BJ (cell line): Measurements from ENCODE around the gene OR7C2. TPM values are rescaled to one million over a fixed set of nuclear protein-coding genes. Genes with fewer than 3 reads are reported as not detected.

Experiments
- CTCF ChIA-PET: fragments of 350-600 bp; formaldehyde crosslinking; extraction: SDS; loops from one replicate; lab custom pipeline; 2021; ENCODE audit warnings: antibody characterized with exemption, inconsistent platforms; lab: Yijun Ruan, JAX
- POLR2A ChIA-PET: fragments of 300-600 bp; sonication (Branson Sonifier 250); formaldehyde crosslinking; extraction: SDS; loops from one replicate; lab custom pipeline; 2021; ENCODE audit warnings: antibody characterized with exemption; lab: Charles Lee
- DNase-seq: peaks from one replicate; pipeline ENCODE4 v3.0.0-alpha.2; 2011; ENCODE audit warnings: low read depth
- H3K27me3 ChIP-seq: 2 replicates; pipeline ENCODE4 v1.6.0; 2011; ENCODE audit warnings: low read length; ENCODE audit not compliant: control insufficient read depth, insufficient read depth
- H3K36me3 ChIP-seq: 2 replicates; pipeline ENCODE4 v1.5.1; 2011; ENCODE audit warnings: low read length; ENCODE audit not compliant: control insufficient read depth, insufficient read depth
- H3K4me3 ChIP-seq: 2 replicates; pipeline ENCODE4 v1.5.1; 2011; ENCODE audit warnings: low read depth, mild to moderate bottlenecking, control low read depth, low read length
- CTCF ChIP-seq: IDR thresholded peaks from 2 replicates; pipeline ENCODE4 v1.5.1; 2011; ENCODE audit warnings: low read depth, mild to moderate bottlenecking, control low read depth, inconsistent platforms, low read length, moderate library complexity; ENCODE audit not compliant: insufficient read depth
- polyA plus RNA-seq: library from polyadenylated mRNA; depleted of rRNA; stranded (reverse); fragments of >200 nt; gene quantifications from 2 replicates; pipeline ENCODE4 v1.2.3, GENCODE V29; 2011

OR7C2 gene
- polyA plus RNA-seq, 1 experiment = not detected

GRCh38 chr19:14950421-14950820 lies 9.1 kb downstream of the OR7C2 start:
- H3K36me3 ChIP-seq = no peaks in the 10 kb centered on the region
- DNase-seq = no peak
- TF ChIP-seq CTCF = no peak
- ChIA-PET POLR2A (no interaction called here), CTCF (no interaction called here)
- H3K27me3 ChIP-seq = no peaks in the 10 kb centered on the region
- no peak overlapping the region for H3K4me3 ChIP-seq

GRCh38 chr19:14952767-14953166 lies 11.5 kb downstream of the OR7C2 start:
- DNase-seq = no peak
- Histone ChIP-seq H3K36me3 (no peaks in the 10 kb centered on the region), H3K27me3 (no peaks in the 10 kb centered on the region), H3K4me3 (no peak overlapping the region)
- ChIA-PET CTCF (no interaction called here), POLR2A (no interaction called here)
- TF ChIP-seq CTCF = no peak

GRCh38 chr19:14954071-14954655 lies 12.9 kb downstream of the OR7C2 start:
- CTCF ChIA-PET = no interaction called here
- DNase-seq = no peak
- TF ChIP-seq CTCF = no peak
- H3K4me3 ChIP-seq = no peak overlapping the region
- no peaks in the 10 kb centered on the region for H3K36me3 ChIP-seq
- H3K27me3 ChIP-seq = no peaks in the 10 kb centered on the region
- POLR2A ChIA-PET = no interaction called here

GRCh38 chr19:14957464-14957863 lies 16.2 kb downstream of the OR7C2 start:
- ChIA-PET CTCF (no interaction called here), POLR2A (no interaction called here)
- Histone ChIP-seq H3K27me3 (no peaks in the 10 kb centered on the region), H3K4me3 (no peak overlapping the region), H3K36me3 (no peaks in the 10 kb centered on the region)
- DNase-seq = no peak
- no peak for TF ChIP-seq CTCF

- Histone ChIP-seq H3K36me3 (no peaks in the 10 kb centered on the region), H3K4me3 (no peak overlapping the region), H3K27me3 (no peaks in the 10 kb centered on the region)
- ChIA-PET POLR2A (no interaction called here), CTCF (no interaction called here)
- TF ChIP-seq CTCF = no peak
- DNase-seq = no peak
These were observed 18.0 kb downstream of the OR7C2 start for GRCh38 chr19:14959263-14959662.
